Skeletal muscle satellite cell (primary cell): ENCODE measurements around the gene CDK7.
"Not testable (repeated sequence)": the region's sequence is repeated elsewhere in the genome, so short reads cannot be mapped to it uniquely, and the experiment has no call there.

Experiments used
- H3K27me3 ChIP-seq: 2 replicates; pipeline ENCODE4 v1.7.0; 2013; ENCODE audit warnings: low read length; ENCODE audit not compliant: control insufficient read depth, insufficient read depth
- H3K36me3 ChIP-seq: 2 replicates; pipeline ENCODE4 v1.7.0; 2013; ENCODE audit warnings: mild to moderate bottlenecking, control low read depth, low read length; ENCODE audit not compliant: insufficient read depth
- H3K4me1 ChIP-seq: 2 replicates; pipeline ENCODE4 v1.7.0; 2013; ENCODE audit warnings: low read length; ENCODE audit not compliant: control insufficient read depth, insufficient read depth
- H3K4me2 ChIP-seq: 2 replicates; pipeline ENCODE4 v1.7.0; 2013; ENCODE audit warnings: mild to moderate bottlenecking, low read length
- H3K4me3 ChIP-seq: 2 replicates; pipeline ENCODE4 v1.7.0; 2013; ENCODE audit warnings: low read length
- H3K9ac ChIP-seq: 2 replicates; pipeline ENCODE4 v1.7.0; 2013; ENCODE audit warnings: mild to moderate bottlenecking, low read depth, low read length, moderate library complexity
- H3K9me3 ChIP-seq: replicated peaks from 2 replicates; pipeline ENCODE4 v1.7.0; 2013; ENCODE audit warnings: mild to moderate bottlenecking, control low read depth, low read length

Gene CDK7

GRCh38 chr5:69238760-69239251 is 4.1 kb downstream of the CDK7 start:
- Histone ChIP-seq H3K4me3 (no peak overlapping the region), H3K4me2 (peak overlapping the region; percentile 54), H3K9ac (peak overlapping the region; percentile 25)

GRCh38 chr5:69242215-69242927 is 7.7 kb downstream of the CDK7 start:
- Histone ChIP-seq H3K4me3 (no peak overlapping the region), H3K36me3 (peaks cover 31% of the 10 kb centered on the region), H3K4me2 (no peak overlapping the region), H3K9ac (no peak overlapping the region), H3K4me1 (peaks cover 21% of the 10 kb centered on the region), H3K9me3 (no peaks in the 10 kb centered on the region), H3K27me3 (no peaks in the 10 kb centered on the region)

More at GRCh38 chr5:69238760-69239251, 4.1 kb downstream of the CDK7 start:
- H3K9me3 ChIP-seq, result no peaks in the 10 kb centered on the region
- no peaks in the 10 kb centered on the region for H3K27me3 ChIP-seq
- peaks cover 31% of the 10 kb centered on the region for H3K36me3 ChIP-seq
- peaks cover 37% of the 10 kb centered on the region for H3K4me1 ChIP-seq

- peaks cover 22% of the 10 kb centered on the region for H3K36me3 ChIP-seq
- no peak overlapping the region for H3K9ac ChIP-seq
- no peaks in the 10 kb centered on the region for H3K9me3 ChIP-seq
Observed at GRCh38 chr5:69245031-69245430, 10.3 kb downstream of the CDK7 start.

GRCh38 chr5:69248019-69248418 is 13.3 kb downstream of the CDK7 start:
- Histone ChIP-seq H3K4me2 (no peak overlapping the region), H3K36me3 (peaks cover 8% of the 10 kb centered on the region), H3K9me3 (no peaks in the 10 kb centered on the region), H3K9ac (no peak overlapping the region), H3K27me3 (no peaks in the 10 kb centered on the region), H3K4me1 (no peaks in the 10 kb centered on the region), H3K4me3 (no peak overlapping the region)

More at GRCh38 chr5:69245031-69245430, 10.3 kb downstream of the CDK7 start:
- Histone ChIP-seq H3K4me2 (no peak overlapping the region), H3K4me1 (no peaks in the 10 kb centered on the region), H3K4me3 (no peak overlapping the region), H3K27me3 (no peaks in the 10 kb centered on the region)

GRCh38 chr5:69250593-69250992 is 15.9 kb downstream of the CDK7 start:
- Histone ChIP-seq H3K9ac (no peak overlapping the region), H3K9me3 (no peaks in the 10 kb centered on the region), H3K4me1 (no peaks in the 10 kb centered on the region), H3K27me3 (no peaks in the 10 kb centered on the region), H3K4me2 (no peak overlapping the region), H3K36me3 (peaks cover 5% of the 10 kb centered on the region), H3K4me3 (no peak overlapping the region)

- Histone ChIP-seq H3K4me2 (no peak overlapping the region), H3K9ac (no peak overlapping the region), H3K4me3 (no peak overlapping the region), H3K36me3 (peaks cover 21% of the 10 kb centered on the region), H3K27me3 (no peaks in the 10 kb centered on the region), H3K4me1 (no peaks in the 10 kb centered on the region), H3K9me3 (no peaks in the 10 kb centered on the region)
Observed at GRCh38 chr5:69252437-69252836, 17.8 kb downstream of the CDK7 start.

- not testable (repeated sequence) for H3K9me3 ChIP-seq, H3K4me3 ChIP-seq, H3K4me2 ChIP-seq, H3K27me3 ChIP-seq, H3K9ac ChIP-seq, H3K4me1 ChIP-seq
- H3K36me3 ChIP-seq, result peaks cover 48% of the 10 kb centered on the region
Observed at GRCh38 chr5:69255940-69256339, 21.3 kb downstream of the CDK7 start.

GRCh38 chr5:69257577-69257976 is 22.9 kb downstream of the CDK7 start:
- H3K9me3 ChIP-seq, result no peaks in the 10 kb centered on the region
- H3K4me2 ChIP-seq, result no peak overlapping the region
- no peak overlapping the region for H3K4me3 ChIP-seq
- H3K36me3 ChIP-seq, result peaks cover 55% of the 10 kb centered on the region
- H3K27me3 ChIP-seq, result no peaks in the 10 kb centered on the region
- H3K4me1 ChIP-seq, result peaks cover 7% of the 10 kb centered on the region
- H3K9ac ChIP-seq, result no peak overlapping the region

- peaks cover 7% of the 10 kb centered on the region for H3K4me1 ChIP-seq
- no peak overlapping the region for H3K9ac ChIP-seq
- H3K9me3 ChIP-seq, result no peaks in the 10 kb centered on the region
- H3K27me3 ChIP-seq, result no peaks in the 10 kb centered on the region
- H3K36me3 ChIP-seq, result peaks cover 72% of the 10 kb centered on the region
- H3K4me2 ChIP-seq, result no peak overlapping the region
- no peak overlapping the region for H3K4me3 ChIP-seq
Observed at GRCh38 chr5:69261034-69261433, 26.3 kb downstream of the CDK7 start.

GRCh38 chr5:69265931-69266330 is 31.2 kb downstream of the CDK7 start:
- Histone ChIP-seq H3K27me3 (no peaks in the 10 kb centered on the region), H3K9me3 (no peaks in the 10 kb centered on the region), H3K4me2 (no peak overlapping the region), H3K4me1 (peaks cover 8% of the 10 kb centered on the region), H3K4me3 (no peak overlapping the region), H3K9ac (no peak overlapping the region), H3K36me3 (peaks cover 63% of the 10 kb centered on the region)

- Histone ChIP-seq H3K36me3 (peaks cover 60% of the 10 kb centered on the region), H3K4me3 (no peak overlapping the region), H3K9ac (no peak overlapping the region), H3K4me1 (peaks cover 11% of the 10 kb centered on the region), H3K4me2 (no peak overlapping the region), H3K27me3 (no peaks in the 10 kb centered on the region), H3K9me3 (no peaks in the 10 kb centered on the region)
Observed at GRCh38 chr5:69268899-69269298, 34.2 kb downstream of the CDK7 start.

GRCh38 chr5:69270840-69271239 is 36.2 kb downstream of the CDK7 start:
- Histone ChIP-seq H3K36me3 (peaks cover 54% of the 10 kb centered on the region), H3K4me2 (no peak overlapping the region), H3K27me3 (no peaks in the 10 kb centered on the region), H3K4me3 (no peak overlapping the region), H3K4me1 (peaks cover 11% of the 10 kb centered on the region), H3K9ac (no peak overlapping the region), H3K9me3 (no peaks in the 10 kb centered on the region)
